Measurements from ENCODE around the gene SPATA22.
"Not testable (repeated sequence)": the region's sequence is repeated elsewhere in the genome, so short reads cannot be mapped to it uniquely, and the experiment has no call there.

Gene SPATA22

DNA sequence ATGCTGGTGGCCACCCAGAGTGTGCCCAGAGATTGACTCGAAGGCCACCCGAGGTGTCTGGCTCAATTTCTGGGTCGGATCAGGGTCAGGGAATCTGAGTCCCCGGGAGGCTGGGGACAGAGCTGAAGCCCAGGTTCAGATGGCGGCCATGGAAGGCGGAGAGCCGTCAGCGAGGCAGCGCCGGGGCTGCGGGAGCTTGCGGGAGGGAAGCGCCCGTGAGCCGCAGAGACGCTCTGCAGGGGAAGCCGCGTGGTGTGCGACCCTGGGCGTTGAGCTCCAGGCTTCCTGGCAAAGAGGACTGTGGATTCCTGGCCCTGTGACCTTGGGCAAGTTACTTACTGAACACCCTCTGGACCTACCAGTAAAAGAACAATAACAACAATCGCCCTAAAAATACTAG lies 518 bp upstream of the SPATA22 start:
- DNase-seq: no peak

DNA sequence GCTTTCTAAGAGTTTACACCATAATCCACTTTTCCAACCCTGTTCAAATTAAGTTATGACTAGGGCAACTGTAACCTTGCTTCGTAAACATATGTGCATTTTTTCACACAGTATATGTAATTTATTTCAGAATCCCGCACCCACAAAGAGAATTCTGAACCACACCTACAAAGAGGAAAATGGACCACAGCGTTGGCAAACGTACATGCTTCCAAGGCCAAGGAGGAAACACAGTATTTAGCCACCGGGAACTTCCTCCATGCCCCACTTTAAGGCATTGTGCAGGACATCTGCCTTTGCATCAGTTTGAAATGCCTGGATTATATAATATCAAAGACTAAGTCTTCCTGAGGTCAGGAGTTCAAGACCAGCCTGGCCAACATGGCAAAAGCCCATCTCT lies 2.1 kb downstream of the SPATA22 start:
- no peak for DNase-seq

DNA sequence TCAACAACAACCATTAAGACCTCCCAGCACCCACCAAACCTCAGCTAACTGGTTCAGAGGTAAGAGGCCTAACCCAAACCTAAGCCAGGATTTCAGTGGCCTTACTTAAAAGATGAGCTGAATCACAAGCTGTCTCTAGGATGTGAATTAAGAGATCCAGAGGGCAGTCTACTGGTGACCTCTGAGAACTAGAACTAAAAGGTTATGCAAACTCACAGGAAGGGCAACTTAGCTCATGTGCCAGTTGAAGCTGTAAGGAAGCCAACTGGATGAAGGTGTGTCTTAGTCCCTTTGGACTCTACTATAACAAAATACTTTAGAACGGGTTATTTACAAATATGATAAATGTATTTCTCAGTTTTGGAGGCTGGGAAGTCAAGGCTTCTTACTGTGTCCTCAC lies 5.3 kb downstream of the SPATA22 start:
- DNase-seq: not testable (repeated sequence)

DNA sequence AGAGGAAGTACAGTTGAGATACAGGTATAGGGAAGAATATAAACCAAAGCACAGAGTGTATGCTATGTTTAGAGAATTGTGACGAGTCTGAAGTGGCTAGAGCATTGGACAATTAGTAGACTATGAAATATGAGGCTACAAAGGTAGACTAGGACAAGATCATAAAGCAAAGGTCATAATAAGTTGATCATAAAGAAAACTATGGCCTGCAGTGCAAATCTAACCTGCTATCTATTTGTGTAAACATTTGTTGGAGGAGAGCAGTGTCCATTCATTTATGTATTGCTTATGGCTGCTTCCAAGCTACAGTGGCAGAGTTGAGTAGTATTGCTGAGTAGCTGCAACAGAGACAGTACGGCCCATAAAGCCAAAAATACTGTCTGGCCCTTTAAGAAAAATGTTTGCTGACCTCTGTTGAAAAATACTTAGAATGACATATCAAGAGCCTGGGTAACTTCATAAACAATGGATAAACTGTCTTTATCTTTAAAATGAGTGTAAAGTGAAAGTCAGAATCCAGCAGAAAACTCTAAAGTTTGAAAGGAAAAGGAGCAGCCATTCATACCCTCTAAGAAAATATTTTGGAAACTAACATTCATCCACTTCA lies 23.5 kb downstream of the SPATA22 start:
- DNase-seq: no peak

- no peak for DNase-seq
Measured at GRCh38 chr17:3447625-3448024, 24.0 kb downstream of the SPATA22 start.

- DNase-seq: no peak
Measured at GRCh38 chr17:3440451-3440850, 31.2 kb downstream of the SPATA22 start.

DNA sequence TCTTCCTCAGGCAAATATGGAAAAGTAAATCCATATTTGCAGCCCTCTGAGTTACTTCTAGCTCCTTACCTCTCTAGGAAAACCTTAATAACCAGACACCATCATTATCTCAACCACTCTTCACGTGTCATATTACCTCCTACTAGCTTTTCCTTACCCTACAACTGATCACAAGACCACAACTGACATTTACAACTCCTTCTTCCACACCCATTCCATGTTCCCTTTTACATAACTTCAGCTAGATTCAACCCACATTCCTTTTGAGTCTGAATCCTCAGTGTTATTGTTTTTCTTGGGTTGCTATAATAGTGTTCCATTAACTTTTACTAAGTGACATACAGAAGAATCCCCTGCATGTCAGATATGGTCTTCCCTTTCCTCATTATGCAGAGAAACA lies 33.3 kb downstream of the SPATA22 start:
- no peak for DNase-seq

GRCh38 chr17:3433741-3434140 lies 37.9 kb downstream of the SPATA22 start, which contains the start of gene OR1E2:
TSS of gene OR1E2 (minus strand) at chr17:3433841. CDS start at chr17:3433841, 0 bp downstream.
- no peak for DNase-seq

DNA sequence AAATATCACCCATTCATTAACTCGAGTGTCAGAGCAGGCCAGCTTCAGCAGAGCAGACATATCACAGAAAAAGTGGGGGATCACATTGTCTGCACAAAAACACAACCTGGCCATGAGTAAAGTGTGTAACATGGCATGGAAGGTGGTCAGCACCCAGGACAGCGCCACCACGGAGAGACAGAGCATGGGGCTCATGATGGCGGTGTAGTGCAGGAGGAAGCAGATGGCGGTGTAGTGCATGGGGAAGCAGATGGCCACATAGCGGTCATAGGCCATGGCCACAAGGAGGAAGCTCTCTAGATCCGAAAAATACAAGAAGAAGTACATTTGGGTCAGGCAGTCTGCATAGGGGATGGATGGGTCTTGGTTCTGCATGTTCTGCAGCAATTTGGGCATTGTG lies 38.4 kb downstream of the SPATA22 start:
- DNase-seq: not testable (repeated sequence)

GRCh38 chr17:3418222-3418621 lies 53.4 kb downstream of the SPATA22 start:
- DNase-seq: no peak

DNA sequence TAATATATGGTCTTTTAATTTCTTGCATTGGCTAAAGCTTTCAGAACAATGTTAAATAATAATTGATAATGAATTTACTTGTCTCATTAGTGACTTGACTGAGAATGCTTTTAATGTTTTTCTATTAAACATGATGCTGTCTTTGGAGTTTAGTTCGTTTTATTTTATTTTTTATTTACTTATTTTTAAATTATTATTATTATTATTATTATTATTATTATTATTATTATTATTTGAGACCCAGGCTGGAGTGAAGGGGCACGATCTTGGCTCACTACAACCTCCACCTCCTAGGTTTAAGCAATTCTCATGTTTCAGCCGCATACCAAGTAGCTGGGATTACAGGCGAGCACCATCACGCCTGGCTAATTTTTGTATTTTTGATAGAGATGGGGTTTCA lies 56.0 kb downstream of the SPATA22 start:
- no peak for DNase-seq

- DNase-seq: not testable (repeated sequence)
Measured at GRCh38 chr17:3412216-3412615, 59.4 kb downstream of the SPATA22 start.

- DNase-seq: no peak
Measured at GRCh38 chr17:3411070-3411469, 60.5 kb downstream of the SPATA22 start, which contains the start of gene OR3A3. TSS of gene OR3A3 (plus strand) at chr17:3411370.

- not testable (repeated sequence) for DNase-seq
Measured at GRCh38 chr17:3403856-3404255, 67.8 kb downstream of the SPATA22 start.

DNA sequence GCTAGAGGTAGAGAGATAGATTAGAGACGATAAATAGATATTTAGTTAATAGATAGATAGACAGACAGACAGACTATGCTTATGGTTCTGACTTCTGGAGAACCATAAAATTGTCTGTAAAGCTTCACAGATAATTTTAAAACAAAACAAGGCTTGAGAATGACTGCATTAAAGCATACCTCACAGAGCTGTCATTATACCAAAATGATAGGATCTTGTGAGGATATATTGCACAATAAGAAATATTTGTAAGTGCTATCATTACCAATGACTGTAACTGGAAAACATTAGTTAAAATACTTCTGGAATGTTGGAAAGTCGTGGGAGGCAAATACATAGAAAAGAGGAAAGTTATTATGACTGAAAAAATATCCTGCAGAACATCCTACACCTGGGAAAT lies 69.8 kb downstream of the SPATA22 start:
- DNase-seq: no peak

DNA sequence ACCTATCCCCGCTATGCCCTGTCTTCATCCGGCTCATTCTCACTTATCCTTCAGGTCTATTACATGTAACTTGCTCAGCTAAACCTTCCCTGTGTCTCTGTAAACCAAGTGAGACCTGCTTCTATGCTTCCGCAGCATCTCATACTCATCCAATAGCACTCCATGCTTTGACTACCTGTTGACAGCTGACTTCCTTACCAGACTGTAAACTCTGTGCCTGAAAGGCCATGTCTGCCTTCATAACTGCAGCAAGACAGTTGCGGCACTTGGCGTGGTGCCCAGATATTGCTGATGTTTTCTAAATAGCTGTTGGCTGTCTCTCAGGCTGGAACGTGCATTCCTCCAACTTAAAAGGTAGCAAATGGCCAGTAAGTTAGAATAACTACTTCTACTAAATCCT lies 71.6 kb downstream of the SPATA22 start:
- DNase-seq: no peak

DNA sequence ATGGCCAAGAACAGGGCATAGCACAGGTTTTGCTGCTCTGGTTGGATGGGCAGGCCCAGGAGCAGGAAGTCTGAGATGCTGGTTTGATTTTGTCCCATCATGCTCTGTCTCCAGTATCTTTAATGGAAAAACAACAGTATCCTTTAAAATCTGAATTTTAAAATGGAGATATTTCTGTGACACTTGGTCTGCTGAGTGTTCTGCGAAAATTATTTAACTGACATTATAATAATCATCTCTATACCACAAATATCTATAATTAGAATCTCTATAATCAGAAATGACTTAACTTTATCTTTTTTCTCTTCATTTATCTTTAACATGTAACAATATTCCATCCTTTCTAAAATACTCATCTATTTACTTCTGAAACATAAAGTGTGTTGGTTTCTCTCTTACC lies 73.3 kb downstream of the SPATA22 start, which contains the start of gene OR1E1:
OR1E1 (minus strand) TSS at position 101 of the 400 bp plus-strand sequence; CDS start at position 101, 0 bp downstream.
- no peak for DNase-seq

GRCh38 chr17:3397801-3398200 lies 73.8 kb downstream of the SPATA22 start:
- DNase-seq: not testable (repeated sequence)
